Measurements from ENCODE around the gene TMEM167A. TPM values are rescaled to one million over a fixed set of nuclear protein-coding genes. Genes with fewer than 3 reads are reported as not detected.

TMEM167A gene, protein sequence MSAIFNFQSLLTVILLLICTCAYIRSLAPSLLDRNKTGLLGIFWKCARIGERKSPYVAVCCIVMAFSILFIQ
- total RNA-seq (2021; fragmentation: NEBNext Ultra II Directional; extraction: Animal tissue kit (Norgen Biotek cat#: 25700)) (164 and 178 TPM in 2 replicates), polyA plus RNA-seq (2011; rRNA removed) (30.2 and 50.6 TPM in 2 replicates), polyA minus RNA-seq (2011; rRNA and poly(A)+ RNA removed) (46.0 and 54.7 TPM in 2 replicates)
- polyA plus RNA-seq (2011; cell fraction: cytosol; rRNA removed), result 58.1 TPM
- polyA plus RNA-seq (2011; cell fraction: nucleus; rRNA removed), result 12.7 TPM
- polyA plus RNA-seq (2012, experiment 1 of 2), result 68.3 to 145 TPM (median 73.8 TPM) in 4 replicates
- polyA plus RNA-seq (2012, experiment 2 of 2), result 16.6 TPM
- 65.5 TPM for polyA plus RNA-seq (2013, experiment 1 of 2)
- 70.9 TPM for polyA plus RNA-seq (2013, experiment 2 of 2)
- polyA minus RNA-seq (2011; cell fraction: cytosol; rRNA and poly(A)+ RNA removed), result 41.5 TPM
- 61.4 TPM for polyA minus RNA-seq (2011; cell fraction: nucleus; rRNA and poly(A)+ RNA removed)
- long read RNA-seq, experiment 1, full-length matches to known transcripts, result 75 of 210 reads
- long read RNA-seq, experiment 1, partial matches to known transcripts, result 31 of 210 reads
- long read RNA-seq, experiment 1, other reads (novel, unspliced or antisense), result 104 of 210 reads
- long read RNA-seq, experiment 2, full-length matches to known transcripts, result 82 of 106 reads
- long read RNA-seq, experiment 2, partial matches to known transcripts, result 0 of 106 reads
- long read RNA-seq, experiment 2, other reads (novel, unspliced or antisense), result 24 of 106 reads

DNA sequence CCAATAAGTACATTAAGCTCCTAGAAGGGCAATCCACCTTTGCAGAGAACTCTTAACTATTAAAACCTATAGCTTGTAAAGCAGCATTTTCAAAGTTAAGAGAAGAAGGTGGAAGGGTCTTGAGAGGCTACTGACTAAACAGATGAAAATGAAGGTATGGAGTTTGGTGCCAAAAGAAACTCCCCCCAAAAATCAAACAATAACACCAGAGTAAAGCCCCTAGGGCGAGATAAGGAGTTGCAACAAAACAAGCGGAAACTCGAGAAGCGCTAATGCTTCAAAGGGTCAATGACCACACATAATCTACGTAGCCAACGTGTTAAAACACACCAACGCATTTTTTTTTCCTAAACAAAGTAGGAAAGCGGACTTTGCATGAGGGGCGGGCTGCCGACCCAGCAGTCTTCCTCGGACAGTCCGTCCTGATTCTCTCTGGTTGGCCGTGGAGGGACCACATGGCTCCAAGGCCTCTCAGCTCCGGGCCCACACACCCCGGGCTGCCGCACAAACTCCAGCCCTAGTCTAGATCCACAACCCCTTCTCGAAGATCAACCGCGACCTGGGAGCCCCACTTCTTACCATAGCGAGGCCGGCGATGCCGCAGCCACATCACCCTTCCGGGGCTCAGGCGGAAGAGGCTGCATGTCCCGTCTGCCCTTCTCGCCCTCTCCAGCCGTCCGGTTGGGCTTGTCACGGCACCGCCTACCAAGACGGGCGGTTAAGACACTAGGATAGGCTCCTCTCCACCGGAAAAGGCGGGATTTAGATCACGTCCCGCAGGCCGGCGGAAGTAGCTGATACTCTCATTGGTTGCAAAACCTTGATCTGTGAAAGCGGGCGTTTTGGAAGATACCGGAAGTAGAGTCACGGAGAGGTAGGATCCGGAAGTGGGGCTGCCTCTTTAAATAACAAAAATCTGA, at the start of gene TMEM167A, which contains the start of gene XRCC4:
TMEM167A (minus strand) TSS at position 653 of the 920 bp plus-strand sequence; CDS start at position 582, 71 bp downstream.
XRCC4 (plus strand) TSS at position 806 of the 920 bp plus-strand sequence. CDS start 27,373 bp downstream, outside the sequence.
- DNase-seq (ENCODE audit: low read depth in 1 of 2, low spot score in 2 of 2), result peak; percentile 85 to 97
- H3K23ac ChIP-seq (ENCODE audit: insufficient read length), result no peak within 1 kb of the TSS
- H3K4me2 ChIP-seq (ENCODE audit: insufficient read depth in 1 of 2, low read depth in 2 of 2, low read length in 2 of 2), result peak within 1 kb of the TSS; percentile 76
- H3K79me1 ChIP-seq (ENCODE audit: low read depth, low read length), result no peaks in the 10 kb centered on the region; the same call in 1 of the 2 replicates
- peak within 1 kb of the TSS; percentile 84 for H3K56ac ChIP-seq (replicated peaks; ENCODE audit: insufficient read length, low read depth, low read length)
- peak within 1 kb of the TSS; percentile 30 for H3K4ac ChIP-seq (replicated peaks; ENCODE audit: insufficient read length, low read depth, low read length)
- peak within 1 kb of the TSS; percentile 91; the same call in 1 of the 2 replicates for H2BK12ac ChIP-seq (ENCODE audit: low read depth, low read length)
- CTCF ChIA-PET (ENCODE audit: partially characterized antibody), result interaction anchor here (1.4 to 1.5 kb wide), 2 partner anchors 15 to 30 kb away, joined by 3 read pairs; no protein-coding TSS in a partner anchor
- H3K14ac ChIP-seq (ENCODE audit: insufficient read length), result no peak within 1 kb of the TSS
- no peaks in the 10 kb centered on the region for H3K27me3 ChIP-seq (replicated peaks in 1 of 4; ENCODE audit: control insufficient read depth in 3 of 4, extremely low read depth in 1 of 4, insufficient read depth in 3 of 4, low read length in 3 of 4)
- peak within 1 kb of the TSS; percentile 96; the same call in 1 of the 2 replicates for H4K8ac ChIP-seq (ENCODE audit: extremely low read depth, insufficient read depth, low read length)
- POLR2A ChIA-PET (ENCODE audit: partially characterized antibody), result interaction anchor here (0.6 to 2.3 kb wide), 21 partner anchors 10 to 398 kb away, joined by 3 to 10 read pairs (median 4); partner anchors contain the start of gene VCAN
- H3K18ac ChIP-seq (ENCODE audit: extremely low read depth, low read length), result peak within 1 kb of the TSS; percentile 64; the same call in 1 of the 2 replicates
- H2BK120ac ChIP-seq (replicated peaks; ENCODE audit: low read depth, low read length), result no peak within 1 kb of the TSS
- peak within 1 kb of the TSS; percentile 11 for H4K91ac ChIP-seq (replicated peaks; ENCODE audit: insufficient read length, low read length)
- H3K4me3 ChIP-seq (ENCODE audit: extremely low read depth in 1 of 4, insufficient read depth in 2 of 4, low read depth in 3 of 4, low read length in 4 of 4), result peak within 1 kb of the TSS; percentile 65 to 99 (median 94)
- H2BK20ac ChIP-seq (ENCODE audit: low read length), result no peak within 1 kb of the TSS
- H2AFZ ChIP-seq (ENCODE audit: low read length), result peak within 1 kb of the TSS; percentile 72
- H3K79me2 ChIP-seq (ENCODE audit: control insufficient read depth in 1 of 2, insufficient read depth in 2 of 2, low read length in 2 of 2), result peaks cover 21 to 66% of the 10 kb centered on the region in 2 experiments
- H3K23me2 ChIP-seq (ENCODE audit: low read depth, low read length), result peaks cover 4% of the 10 kb centered on the region; the same call in 1 of the 2 replicates
- H3K27ac ChIP-seq (ENCODE audit: low read depth, low read length), result peak within 1 kb of the TSS; percentile 92
- peak within 1 kb of the TSS; percentile 90 for H2BK5ac ChIP-seq (ENCODE audit: low read depth, low read length)
- peak within 1 kb of the TSS; percentile 89 to 97 (median 95) for H3K9ac ChIP-seq (replicated peaks in 1 of 4; ENCODE audit: extremely low read depth in 1 of 4, low read depth in 3 of 4, low read length in 3 of 4)
- H3K36me3 ChIP-seq (ENCODE audit: control insufficient read depth in 2 of 4, insufficient read depth in 4 of 4, low read length in 3 of 4), result no peaks in the 10 kb centered on the region; a peak in 2 of 8 replicates
- H2AK5ac ChIP-seq (ENCODE audit: low read depth, low read length), result no peak within 1 kb of the TSS
- no peaks in the 10 kb centered on the region for H3K9me3 ChIP-seq (ENCODE audit: insufficient read depth in 2 of 2, low read depth in 1 of 2, low read length in 1 of 2)
- no peaks in the 10 kb centered on the region for H4K20me1 ChIP-seq (replicated peaks in 1 of 2; ENCODE audit: control insufficient read depth in 1 of 2, insufficient read depth in 2 of 2, low read length in 2 of 2)
- H3K4me1 ChIP-seq (replicated peaks in 1 of 4; ENCODE audit: control insufficient read depth in 3 of 4, insufficient read depth in 4 of 4, low read length in 3 of 4), result 0 out of 7 replicates have a peak, but pooled peaks cover 0 to 5% (median under 1%) of the 10 kb centered on the region in 4 experiments
- no peak within 1 kb of the TSS for H2BK15ac ChIP-seq (ENCODE audit: low read length)
- peak; percentile 93 for FAIRE-seq
- peak within 1 kb of the TSS; percentile 84 for H4K5ac ChIP-seq (ENCODE audit: insufficient read length, low read depth, low read length)
- 2% methylated on average over 44 of the region's 44 CpGs; no CpG with 5 or more reads in 1 of the 2 experiments for WGBS, 2 experiments (ENCODE audit: extremely low coverage in 1 of 2, insufficient coverage in 1 of 2, insufficient read length in 1 of 2, insufficient replicate concordance in 2 of 2, low coverage in 1 of 2, low lambda C conversion rate in 2 of 2, missing lambda C conversion rate in 1 of 2)
- TF ChIP-seq SP1 (IDR thresholded peaks at IDR 0.05; ENCODE audit: low read depth, low read length) (peak; percentile 41), RFX5 (IDR thresholded peaks at IDR 0.05; ENCODE audit: borderline replicate concordance, low read depth, low read length) (no peak), RXRA (IDR thresholded peaks at IDR 0.05; ENCODE audit: insufficient read depth, low read depth, low read length) (no peak), KDM5A (IDR thresholded peaks at IDR 0.05; ENCODE audit: low read length) (peak; percentile 46; the same call in 1 of the 2 replicates), KDM1A (IDR thresholded peaks at IDR 0.05; ENCODE audit: borderline replicate concordance, low read length) (no peak), BRCA1 (IDR thresholded peaks at IDR 0.05; ENCODE audit: low read depth, low read length) (no peak), EGR1 (IDR thresholded peaks at IDR 0.05; ENCODE audit: borderline replicate concordance, low read depth, low read length) (no peak; the same call in 1 of the 2 replicates)

Data from H1 (cell line).